Measurements from ENCODE around the gene RASSF5. TPM values are rescaled to one million over a fixed set of nuclear protein-coding genes. Genes with fewer than 3 reads are reported as not detected.

The RASSF5 gene
- total and polyA plus RNA-seq, 12 donors: 0.90 to 26.0 (median 6.4) TPM

- 62 to 68% methylated on average over 5 of the region's 5 CpGs for WGBS, 2 donors
- no peak for TF ChIP-seq CTCF (IDR thresholded peaks at IDR 0.05)
- Histone ChIP-seq H3K27me3 (no peaks in the 10 kb centered on the region), H3K27ac (peak overlapping the region; percentile 11 to 100 (median 56)), H3K4me3 (peak overlapping the region in 2 of 10 donors; percentile 1 to 78), H3K9me3 (no peaks in the 10 kb centered on the region), H3K4me1 (peaks cover 12 to 92% (median 51%) of the 10 kb centered on the region in 9 donors), H3K36me3 (peaks cover 0 to 32% (median 0%) of the 10 kb centered on the region in 9 donors)
- intact Hi-C loops (cut with DNase I): no loop called here
- ATAC-seq (peak in 2 of 8 donors; percentile 20 to 29), DNase-seq (no peak)
Observed at GRCh38 chr1:206559672-206559995, 52.3 kb downstream of the RASSF5 start.

GRCh38 chr1:206560007-206560716 lies 52.8 kb downstream of the RASSF5 start:
- intact Hi-C loops (cut with DNase I): no loop called here
- peak overlapping the region; percentile 11 to 100 (median 56) for H3K27ac ChIP-seq
- WGBS, 2 donors: 54% methylated on average over 10 of the region's 10 CpGs
- H3K27me3 ChIP-seq: no peaks in the 10 kb centered on the region
- TF ChIP-seq CTCF (IDR thresholded peaks at IDR 0.05): no peak
- H3K4me3 ChIP-seq: peak overlapping the region in 1 of 10 donors; percentile 78
- peaks cover 0 to 38% (median 0%) of the 10 kb centered on the region in 9 donors for H3K36me3 ChIP-seq
- ATAC-seq (peak in 7 of 8 donors; percentile 31 to 80 (median 66)), DNase-seq (peak in 1 of 2 donors; percentile 44)
- H3K9me3 ChIP-seq: no peaks in the 10 kb centered on the region
- peaks cover 12 to 92% (median 50%) of the 10 kb centered on the region in 9 donors for H3K4me1 ChIP-seq

- peaks cover 0 to 54% (median 0%) of the 10 kb centered on the region in 9 donors for H3K36me3 ChIP-seq
- no peak for TF ChIP-seq CTCF (IDR thresholded peaks at IDR 0.05)
- ATAC-seq: no peak
- DNase-seq: no peak
- 76 to 80% methylated on average over 1 of the region's 1 CpG for WGBS, 2 donors
- H3K9me3 ChIP-seq: no peaks in the 10 kb centered on the region
- peaks cover 8 to 96% (median 23%) of the 10 kb centered on the region in 9 donors for H3K4me1 ChIP-seq
- H3K4me3 ChIP-seq: peak overlapping the region in 1 of 10 donors; percentile 2
- peak overlapping the region in 1 of 10 donors; percentile 67 for H3K27ac ChIP-seq
- H3K27me3 ChIP-seq: no peaks in the 10 kb centered on the region
- intact Hi-C loops (cut with DNase I): no loop called here
Observed at GRCh38 chr1:206563367-206564207, 56.3 kb downstream of the RASSF5 start.

GRCh38 chr1:206565995-206566394 lies 58.7 kb downstream of the RASSF5 start:
- ATAC-seq (no peak), DNase-seq (no peak)
- Histone ChIP-seq H3K4me1 (peaks cover 0 to 90% (median 0%) of the 10 kb centered on the region in 9 donors), H3K27me3 (no peaks in the 10 kb centered on the region), H3K4me3 (no peak overlapping the region), H3K27ac (peak overlapping the region in 1 of 10 donors; percentile 37), H3K36me3 (peaks cover 0 to 54% (median 0%) of the 10 kb centered on the region in 9 donors), H3K9me3 (no peaks in the 10 kb centered on the region)
- intact Hi-C loops (cut with DNase I): no loop called here
- no peak for TF ChIP-seq CTCF (IDR thresholded peaks at IDR 0.05)
- WGBS, 2 donors: 73 to 86% methylated on average over 4 of the region's 4 CpGs

All from heart right ventricle (tissue), 16 donors.